Activated T-cell treated with anti-CD3 and anti-CD28 coated beads, Interleukin-2, amount 50 U/mL, for 24 hours (primary cell): ENCODE measurements around the gene SSU72.
A peak's percentile ranks its signal among the peaks of the same experiment; 100 is the strongest.
"Not testable (repeated sequence)": the region's sequence is repeated elsewhere in the genome, so short reads cannot be mapped to it uniquely, and the experiment has no call there.

Experiments
- DNase-seq: peaks from one replicate; pipeline ENCODE4 v3.0.0-alpha.2; 2020
- H3K27ac Mint-ChIP-seq: 2 replicates; pipeline ENCODE4 v1.8.0; 2020; ENCODE audit warnings: mild to moderate bottlenecking, mixed read lengths
- H3K27me3 Mint-ChIP-seq: 2 replicates; pipeline ENCODE4 v1.8.0; 2020; ENCODE audit warnings: mixed read lengths
- H3K36me3 Mint-ChIP-seq: 2 replicates; pipeline ENCODE4 v1.8.0; 2020; ENCODE audit warnings: low read depth, mixed read lengths
- H3K4me1 Mint-ChIP-seq: 2 replicates; pipeline ENCODE4 v1.8.0; 2020; ENCODE audit warnings: low read depth, mixed read lengths
- H3K4me3 Mint-ChIP-seq: 2 replicates; pipeline ENCODE4 v1.8.0; 2020; ENCODE audit warnings: mild to moderate bottlenecking, moderate library complexity, mixed read lengths
- H3K9me3 Mint-ChIP-seq: 2 replicates; pipeline ENCODE4 v1.8.0; 2020; ENCODE audit warnings: mixed read lengths

The SSU72 gene

GRCh38 chr1:1514376-1514775, 60.3 kb downstream of the SSU72 start:
- peaks cover 53% of the 10 kb centered on the region for H3K36me3 Mint-ChIP-seq
- not testable (repeated sequence) for H3K27ac Mint-ChIP-seq, DNase-seq, H3K27me3 Mint-ChIP-seq, H3K9me3 Mint-ChIP-seq
- H3K4me3 Mint-ChIP-seq, result peak overlapping the region; percentile 23
- peaks cover 15% of the 10 kb centered on the region for H3K4me1 Mint-ChIP-seq

- not testable (repeated sequence) for H3K27me3 Mint-ChIP-seq, DNase-seq, H3K9me3 Mint-ChIP-seq
- Mint-ChIP-seq H3K4me3 (peak overlapping the region; percentile 78), H3K4me1 (peaks cover 15% of the 10 kb centered on the region), H3K36me3 (peaks cover 50% of the 10 kb centered on the region), H3K27ac (peak overlapping the region; percentile 61)
These were observed 61.0 kb downstream of the SSU72 start for GRCh38 chr1:1513675-1514074.

GRCh38 chr1:1512425-1512824, 62.2 kb downstream of the SSU72 start:
- DNase-seq, result peak; percentile 62
- peaks cover 40% of the 10 kb centered on the region for H3K36me3 Mint-ChIP-seq
- not testable (repeated sequence) for H3K9me3 Mint-ChIP-seq, H3K27ac Mint-ChIP-seq, H3K27me3 Mint-ChIP-seq
- peaks cover 15% of the 10 kb centered on the region for H3K4me1 Mint-ChIP-seq
- H3K4me3 Mint-ChIP-seq, result peak overlapping the region; percentile 83

GRCh38 chr1:1511533-1512285, 63.0 kb downstream of the SSU72 start, which contains the start of gene ATAD3A:
ATAD3A (plus strand) TSS chr1:1512162; CDS start chr1:1512269, 107 bp downstream.
- Mint-ChIP-seq H3K27me3 (no peaks in the 10 kb centered on the region), H3K36me3 (peaks cover 35% of the 10 kb centered on the region), H3K4me1 (peaks cover 15% of the 10 kb centered on the region), H3K4me3 (peak within 1 kb of the TSS; percentile 85), H3K9me3 (no peaks in the 10 kb centered on the region), H3K27ac (peak within 1 kb of the TSS; percentile 93)
- DNase-seq, result peak; percentile 97

GRCh38 chr1:1510912-1511532, 63.6 kb downstream of the SSU72 start:
- H3K27ac Mint-ChIP-seq, result peak overlapping the region; percentile 92
- no peak for DNase-seq
- no peaks in the 10 kb centered on the region for H3K27me3 Mint-ChIP-seq
- H3K36me3 Mint-ChIP-seq, result peaks cover 28% of the 10 kb centered on the region
- H3K9me3 Mint-ChIP-seq, result no peaks in the 10 kb centered on the region
- peak overlapping the region; percentile 85 for H3K4me3 Mint-ChIP-seq
- peaks cover 17% of the 10 kb centered on the region for H3K4me1 Mint-ChIP-seq

- Mint-ChIP-seq H3K4me1 (peaks cover 23% of the 10 kb centered on the region), H3K36me3 (peaks cover 14% of the 10 kb centered on the region)
- not testable (repeated sequence) for DNase-seq, H3K9me3 Mint-ChIP-seq, H3K4me3 Mint-ChIP-seq, H3K27me3 Mint-ChIP-seq, H3K27ac Mint-ChIP-seq
These were observed 65.2 kb downstream of the SSU72 start for GRCh38 chr1:1509465-1509850.

- not testable (repeated sequence) for H3K9me3 Mint-ChIP-seq, H3K27ac Mint-ChIP-seq, H3K36me3 Mint-ChIP-seq, H3K27me3 Mint-ChIP-seq, DNase-seq, H3K4me3 Mint-ChIP-seq
- peaks cover 22% of the 10 kb centered on the region for H3K4me1 Mint-ChIP-seq
These were observed 65.7 kb downstream of the SSU72 start for GRCh38 chr1:1508775-1509464.

GRCh38 chr1:1507305-1507704, 67.4 kb downstream of the SSU72 start:
- no peak overlapping the region for H3K4me3 Mint-ChIP-seq
- H3K27ac Mint-ChIP-seq, result no peak overlapping the region
- H3K9me3 Mint-ChIP-seq, result no peaks in the 10 kb centered on the region
- H3K36me3 Mint-ChIP-seq, result peaks cover 5% of the 10 kb centered on the region
- no peak for DNase-seq
- no peaks in the 10 kb centered on the region for H3K27me3 Mint-ChIP-seq
- H3K4me1 Mint-ChIP-seq, result peaks cover 19% of the 10 kb centered on the region

GRCh38 chr1:1505801-1506200, 68.9 kb downstream of the SSU72 start:
- not testable (repeated sequence) for H3K27me3 Mint-ChIP-seq, H3K9me3 Mint-ChIP-seq, H3K27ac Mint-ChIP-seq, H3K36me3 Mint-ChIP-seq, DNase-seq
- Mint-ChIP-seq H3K4me3 (peak overlapping the region; percentile 32), H3K4me1 (peaks cover 15% of the 10 kb centered on the region)

- not testable (repeated sequence) for H3K27me3 Mint-ChIP-seq, DNase-seq, H3K9me3 Mint-ChIP-seq, H3K36me3 Mint-ChIP-seq
- H3K4me1 Mint-ChIP-seq, result peaks cover 14% of the 10 kb centered on the region
- H3K4me3 Mint-ChIP-seq, result peak overlapping the region; percentile 47
- peak overlapping the region; percentile 92 for H3K27ac Mint-ChIP-seq
These were observed 69.3 kb downstream of the SSU72 start for GRCh38 chr1:1505366-1505798.

GRCh38 chr1:1504777-1505365, 69.8 kb downstream of the SSU72 start:
- peaks cover 14% of the 10 kb centered on the region for H3K4me1 Mint-ChIP-seq
- not testable (repeated sequence) for H3K9me3 Mint-ChIP-seq, H3K27me3 Mint-ChIP-seq, H3K36me3 Mint-ChIP-seq
- peak overlapping the region; percentile 47 for H3K4me3 Mint-ChIP-seq
- DNase-seq, result peak; percentile 79
- peak overlapping the region; percentile 92 for H3K27ac Mint-ChIP-seq

GRCh38 chr1:1495461-1495975, 79.1 kb downstream of the SSU72 start:
- H3K4me1 Mint-ChIP-seq, DNase-seq, H3K4me3 Mint-ChIP-seq, H3K9me3 Mint-ChIP-seq, H3K27me3 Mint-ChIP-seq: not testable (repeated sequence)
- Mint-ChIP-seq H3K27ac (peak overlapping the region; percentile 50), H3K36me3 (peaks cover 57% of the 10 kb centered on the region)

- not testable (repeated sequence) for DNase-seq, H3K4me3 Mint-ChIP-seq, H3K27ac Mint-ChIP-seq, H3K9me3 Mint-ChIP-seq, H3K27me3 Mint-ChIP-seq, H3K4me1 Mint-ChIP-seq
- H3K36me3 Mint-ChIP-seq, result peaks cover 69% of the 10 kb centered on the region
These were observed 80.4 kb downstream of the SSU72 start for GRCh38 chr1:1494311-1494710.
